Measurements from ENCODE around the gene USP6NL.
"Not testable (repeated sequence)": the region's sequence is repeated elsewhere in the genome, so short reads cannot be mapped to it uniquely, and the experiment has no call there.

USP6NL gene

GRCh38 chr10:11511321-11511720 lies 100.1 kb downstream of the USP6NL start:
- no peak for DNase-seq

DNA sequence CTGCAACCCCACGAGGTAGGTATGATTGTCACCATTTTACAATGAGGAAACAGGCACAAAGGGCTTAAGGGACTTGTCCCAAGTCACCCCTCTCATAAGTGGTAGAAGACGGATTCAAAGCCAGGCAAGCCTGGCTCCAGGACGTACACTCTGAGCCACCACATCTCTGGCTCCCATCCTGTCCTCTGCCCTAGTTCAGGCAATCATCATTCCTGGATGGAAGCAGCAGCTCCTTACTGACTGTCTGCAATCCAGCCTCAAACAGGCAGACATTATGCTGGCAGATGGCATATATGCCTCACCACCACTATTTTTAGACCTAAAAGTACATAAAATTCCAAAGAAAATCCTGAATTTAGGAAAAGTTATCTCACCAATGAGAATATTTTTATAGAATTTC lies 100.7 kb downstream of the USP6NL start:
- DNase-seq: no peak

DNA sequence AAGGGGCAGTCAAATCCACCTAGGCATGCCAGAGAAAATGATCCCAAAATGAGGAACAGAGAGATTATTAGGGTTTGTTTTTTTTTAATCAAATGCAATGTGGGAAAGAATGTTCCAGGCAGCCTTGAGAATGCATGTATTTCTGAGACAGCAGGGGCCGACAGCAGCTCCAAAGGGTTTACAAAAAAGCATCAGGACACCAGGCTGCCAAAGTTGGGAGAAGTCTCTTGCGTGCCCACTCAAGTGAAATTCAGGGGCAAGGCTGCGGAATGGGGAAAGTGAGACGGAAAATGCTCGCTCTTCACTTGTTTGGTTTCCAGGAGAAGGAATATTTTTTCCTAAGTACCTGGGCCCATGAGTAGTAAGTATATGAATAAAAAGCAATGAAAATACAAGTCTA lies 101.2 kb downstream of the USP6NL start:
- no peak for DNase-seq

GRCh38 chr10:11509036-11509435 lies 102.4 kb downstream of the USP6NL start:
- DNase-seq: no peak

DNA sequence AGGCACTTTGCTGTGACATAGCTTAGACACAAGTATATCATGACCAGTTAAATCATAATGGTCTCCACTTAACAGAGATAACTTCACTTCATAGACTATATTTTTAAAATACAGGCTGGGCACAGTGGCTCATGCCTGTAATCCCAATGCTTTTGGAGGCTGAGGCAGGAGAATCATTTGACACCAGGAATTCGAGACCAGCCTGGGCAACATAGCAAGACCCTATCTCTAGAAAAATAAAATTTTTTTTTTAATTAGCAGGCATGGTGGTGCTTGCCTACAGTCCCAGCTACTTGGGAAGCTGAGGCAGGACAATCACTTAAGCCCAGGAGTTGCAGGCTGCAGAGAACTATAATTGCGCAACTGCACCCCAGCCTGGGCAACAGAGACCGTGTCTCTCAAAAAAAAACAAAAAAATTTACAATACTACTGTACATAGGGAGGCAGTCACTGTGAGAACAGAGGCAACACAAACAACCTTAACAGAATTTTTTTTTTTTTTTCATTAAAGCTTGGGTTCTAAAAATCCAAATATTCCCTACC lies 105.1 kb downstream of the USP6NL start:
- DNase-seq: no peak

GRCh38 chr10:11505639-11506038 lies 105.8 kb downstream of the USP6NL start:
- no peak for DNase-seq

- no peak for DNase-seq
Measured at GRCh38 chr10:11504566-11505285, 106.7 kb downstream of the USP6NL start.

DNA sequence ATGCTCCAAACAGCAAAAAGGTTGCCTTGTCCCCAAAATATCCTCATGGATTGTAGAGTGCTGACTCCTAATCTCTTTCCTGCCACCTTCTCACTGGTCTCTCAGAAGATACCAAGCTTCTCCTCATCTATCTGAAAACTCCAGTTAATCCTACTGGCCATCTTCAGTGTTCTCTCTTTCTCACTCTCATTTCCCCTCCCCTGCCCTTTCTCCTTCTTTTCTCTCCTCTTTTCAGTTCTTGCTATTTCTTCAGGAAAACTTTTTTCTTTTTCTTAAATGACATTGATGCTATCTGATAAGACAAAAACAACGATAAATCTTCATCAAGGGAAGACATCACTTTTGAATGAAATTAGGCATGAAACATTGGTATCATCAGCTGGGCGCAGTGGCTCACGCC lies 109.8 kb downstream of the USP6NL start:
- no peak for DNase-seq

DNA sequence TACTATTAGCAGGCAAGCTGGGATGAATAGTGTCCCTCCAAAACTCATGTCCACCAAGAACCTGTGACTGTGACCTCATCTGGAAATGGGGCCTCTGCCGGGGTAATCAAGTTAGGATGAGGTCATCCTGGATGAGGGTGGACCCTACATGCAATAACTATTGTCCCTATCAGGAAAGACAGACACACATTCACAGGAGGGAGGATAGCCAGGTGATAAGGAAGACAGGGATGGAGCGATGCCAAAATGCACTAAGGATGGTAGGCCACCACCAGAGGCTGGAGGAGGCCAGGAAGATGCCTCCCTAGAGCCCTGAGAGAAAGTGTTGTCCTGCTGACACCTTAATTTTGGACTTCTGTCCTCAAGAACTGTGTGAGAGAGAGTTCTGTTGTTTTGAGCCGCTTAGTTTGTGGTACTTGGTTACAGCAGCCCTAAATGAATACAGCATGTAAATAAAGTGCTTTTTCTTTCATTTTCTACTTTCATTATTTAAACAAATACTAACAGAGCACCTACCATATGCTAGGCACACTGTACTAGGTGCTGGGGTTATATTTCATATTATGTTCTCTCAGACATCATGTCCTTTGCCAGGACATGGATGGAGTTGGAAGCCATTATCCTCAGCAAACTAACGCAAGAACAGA lies 111.9 kb downstream of the USP6NL start:
- no peak for DNase-seq

DNA sequence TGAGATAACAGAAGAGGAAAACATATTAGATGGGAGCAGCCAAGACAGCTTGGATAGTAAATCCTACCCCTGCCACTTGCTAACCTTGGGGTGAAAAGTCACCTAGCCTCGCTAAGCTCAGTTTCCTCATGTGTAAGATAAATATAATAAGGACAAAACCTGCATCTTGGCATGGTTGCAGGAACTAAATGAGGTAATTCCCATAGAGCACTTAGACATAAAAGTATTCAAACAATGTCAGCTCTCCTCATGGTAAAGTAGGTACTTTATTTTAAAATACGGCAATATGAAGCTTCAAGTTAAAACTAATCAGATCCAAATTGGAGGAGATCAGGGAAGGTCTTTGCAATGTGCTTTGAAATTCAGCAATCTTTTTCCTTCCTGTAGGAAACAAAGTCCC lies 113.1 kb downstream of the USP6NL start:
- no peak for DNase-seq

DNA sequence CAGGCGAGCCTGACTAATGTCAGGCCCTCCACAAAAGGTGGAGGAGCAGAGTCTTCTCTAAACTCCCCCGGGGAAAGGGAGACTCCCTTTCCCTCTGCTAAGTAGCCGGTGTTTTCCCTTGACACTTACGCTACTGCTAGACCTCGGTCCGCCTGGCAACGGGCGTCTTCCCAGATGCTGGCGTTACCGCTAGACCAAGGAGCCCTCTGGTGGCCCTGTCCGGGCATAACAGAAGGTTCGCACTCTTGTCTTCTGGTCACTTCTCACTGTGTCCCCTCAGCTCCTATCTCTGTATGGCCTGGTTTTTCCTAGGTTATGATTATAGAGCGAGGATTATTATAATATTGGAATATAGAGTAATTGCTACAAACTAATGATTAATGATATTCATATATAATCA lies 116.5 kb downstream of the USP6NL start:
- not testable (repeated sequence) for DNase-seq

DNA sequence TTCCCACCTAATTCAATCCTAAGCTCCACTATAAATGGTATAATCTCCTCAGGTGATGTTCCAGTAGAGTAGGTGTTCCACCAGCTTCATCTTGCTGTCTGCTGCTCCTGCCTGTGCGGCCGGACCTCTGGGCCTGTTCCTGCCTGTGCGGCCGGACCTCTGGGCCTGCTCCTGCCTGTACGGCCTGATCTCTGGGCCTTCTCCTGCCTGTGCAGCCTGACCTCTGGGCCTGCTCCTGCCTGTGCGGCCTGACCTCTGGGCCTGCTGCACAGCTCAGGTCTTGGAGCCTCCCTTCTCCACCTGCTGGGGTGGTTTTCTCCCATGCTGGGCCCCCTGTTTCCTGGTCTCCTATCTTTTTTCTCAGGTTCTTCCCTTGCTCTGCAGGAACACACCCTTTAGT lies 117.8 kb downstream of the USP6NL start:
- no peak for DNase-seq

- no peak for DNase-seq
Measured at GRCh38 chr10:11491087-11491486, 120.4 kb downstream of the USP6NL start.

GRCh38 chr10:11489591-11489990 lies 121.9 kb downstream of the USP6NL start:
- no peak for DNase-seq

GRCh38 chr10:11488126-11488525 lies 123.3 kb downstream of the USP6NL start:
- DNase-seq: no peak

GRCh38 chr10:11483201-11484148 lies 128.0 kb downstream of the USP6NL start:
- no peak for DNase-seq

DNA sequence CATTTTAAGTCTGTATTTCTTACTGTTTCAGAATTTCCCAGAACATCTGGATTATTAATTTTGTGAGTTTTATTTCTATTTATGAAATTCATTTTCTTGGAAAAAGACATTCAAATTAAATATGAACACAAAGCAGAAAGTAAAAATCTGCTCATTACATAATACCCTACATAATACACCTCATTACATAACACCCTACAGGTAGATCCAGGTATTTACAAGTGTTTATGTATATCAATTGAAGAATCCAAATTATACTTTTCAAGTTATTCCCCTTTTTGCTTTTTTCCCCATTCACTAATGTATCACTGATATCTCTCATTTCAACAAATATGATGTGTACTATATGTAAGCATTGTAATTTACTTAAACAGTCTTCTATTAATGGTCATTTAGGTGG lies 129.1 kb downstream of the USP6NL start:
- DNase-seq: no peak

- DNase-seq: no peak
Measured at GRCh38 chr10:11480687-11481086, 130.8 kb downstream of the USP6NL start.

DNA sequence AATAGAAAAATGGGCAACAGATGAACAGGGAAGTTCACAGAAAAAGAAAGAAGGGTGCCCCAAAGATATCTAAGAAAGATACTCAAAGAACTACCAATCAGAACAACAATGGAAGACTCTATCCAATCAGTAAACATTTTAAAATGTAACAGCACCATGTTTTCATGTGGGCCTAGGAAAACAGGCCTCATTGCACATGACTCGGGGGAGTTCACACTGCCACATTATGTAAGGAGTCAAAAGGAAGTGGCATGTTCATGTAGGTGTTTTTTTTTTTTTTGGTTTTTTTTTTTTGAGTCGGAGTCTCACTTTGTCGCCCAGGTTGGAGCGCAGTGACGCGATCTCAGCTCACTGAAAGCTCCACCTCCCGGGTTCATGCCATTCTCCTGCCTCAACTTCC lies 132.2 kb downstream of the USP6NL start:
- no peak for DNase-seq

- no peak for DNase-seq
Measured at GRCh38 chr10:11478807-11479206, 132.6 kb downstream of the USP6NL start.

- DNase-seq: no peak
Measured at GRCh38 chr10:11475831-11476434, 135.5 kb downstream of the USP6NL start.

GRCh38 chr10:11473128-11473760 lies 138.2 kb downstream of the USP6NL start:
- no peak for DNase-seq
